CD14-positive monocyte (primary cell): Measurements from ENCODE around the gene ELP1. TPM values are rescaled to one million over a fixed set of nuclear protein-coding genes. Genes with fewer than 3 reads are reported as not detected.
"Not testable (repeated sequence)": the region's sequence is repeated elsewhere in the genome, so short reads cannot be mapped to it uniquely, and the experiment has no call there.

Experiments
- DNase-seq, 3 donors: peaks; one replicate each; pipeline ENCODE4 v3.0.0-alpha.2; 2011 to 2022
- H2AFZ ChIP-seq: 2 replicates; pipeline ENCODE4 v1.6.0; 2012; ENCODE audit warnings: mild to moderate bottlenecking, low read depth, low read length, inconsistent platforms; ENCODE audit not compliant: insufficient read depth, poor library complexity, severe bottlenecking
- H3K27ac ChIP-seq, 2 donors: 1 replicate in 1 of 2; 2 replicates in 1 of 2; pipeline ENCODE4 v1.5.1; 2012 to 2013; ENCODE audit warnings: low read length in 2 of 2, control low read depth in 1 of 2, inconsistent platforms in 1 of 2, low read depth in 1 of 2, mild to moderate bottlenecking in 1 of 2
- H3K27me3 ChIP-seq, 2 donors: one replicate each; pipeline versions ENCODE4 v1.6.0 to v1.6.1; 2011 to 2013; ENCODE audit warnings: low read length in 2 of 2; ENCODE audit not compliant: control insufficient read depth in 2 of 2, insufficient read depth in 2 of 2
- H3K36me3 ChIP-seq, 2 donors: replicated peaks in 1 of 2; 1 replicate in 1 of 2; 2 replicates in 1 of 2; pipeline versions ENCODE4 v1.5.1 to v1.6.1; 2012 to 2013; ENCODE audit warnings: low read length in 2 of 2, control low read depth in 1 of 2, inconsistent platforms in 1 of 2, mild to moderate bottlenecking in 1 of 2; ENCODE audit not compliant: insufficient read depth in 2 of 2, control insufficient read depth in 1 of 2
- H3K4me1 ChIP-seq, 2 donors: 1 replicate in 1 of 2; 2 replicates in 1 of 2; pipeline versions ENCODE4 v1.5.1 to v1.6.1; 2012 to 2013; ENCODE audit warnings: low read length in 2 of 2, control low read depth in 1 of 2, inconsistent platforms in 1 of 2, mild to moderate bottlenecking in 1 of 2, moderate library complexity in 1 of 2; ENCODE audit not compliant: insufficient read depth in 2 of 2, control insufficient read depth in 1 of 2
- H3K4me2 ChIP-seq: replicated peaks from 2 replicates; pipeline ENCODE3; 2012; ENCODE audit warnings: low read length, moderate library complexity, mild to moderate bottlenecking; ENCODE audit not compliant: poor library complexity, severe bottlenecking; ENCODE audit errors: extremely low read depth
- H3K4me3 ChIP-seq, 3 experiments: fragments of 200-600 bp in 1 of 3; sonication (generic) in 1 of 3; replicated peaks in 1 of 3; 1 replicate in 2 of 3; 2 replicates in 1 of 3; pipeline ENCODE4 v1.5.1; 2011 to 2013; ENCODE audit warnings: low read length in 3 of 3, mild to moderate bottlenecking in 3 of 3, control low read depth in 2 of 3, low read depth in 2 of 3, inconsistent platforms in 1 of 3, moderate library complexity in 1 of 3
- H3K79me2 ChIP-seq: 2 replicates; pipeline ENCODE4 v1.6.0; 2012; ENCODE audit warnings: mild to moderate bottlenecking, control low read depth, inconsistent platforms, low read length, moderate library complexity; ENCODE audit not compliant: insufficient read depth
- H3K9ac ChIP-seq: 2 replicates; pipeline ENCODE4 v1.6.0; 2017; ENCODE audit warnings: low read length, mild to moderate bottlenecking; ENCODE audit not compliant: insufficient read depth, poor library complexity, severe bottlenecking
- H3K9me3 ChIP-seq, 2 donors: replicated peaks in 1 of 2; 1 replicate in 1 of 2; 2 replicates in 1 of 2; pipeline versions ENCODE4 v1.5.1 to v1.6.1; 2012 to 2013; ENCODE audit warnings: low read length in 2 of 2, control low read depth in 1 of 2; ENCODE audit not compliant: control insufficient read depth in 1 of 2, insufficient read depth in 1 of 2
- H4K20me1 ChIP-seq: 2 replicates; pipeline ENCODE4 v1.6.0; 2012; ENCODE audit warnings: mild to moderate bottlenecking, low read length, control low read depth, moderate library complexity; ENCODE audit not compliant: insufficient read depth
- H3K27ac Mint-ChIP-seq, 7 donors: one replicate each; pipeline ENCODE4 v1.8.0; 2020; ENCODE audit warnings: mild to moderate bottlenecking in 7 of 7, mixed read lengths in 7 of 7, moderate library complexity in 6 of 7, inconsistent platforms in 2 of 7
- H3K27me3 Mint-ChIP-seq, 3 donors: one replicate each; pipeline ENCODE4 v1.8.0; 2021 to 2022; ENCODE audit warnings: low read depth in 3 of 3, mild to moderate bottlenecking in 3 of 3, mixed read lengths in 3 of 3, moderate library complexity in 3 of 3, inconsistent platforms in 1 of 3
- H3K36me3 Mint-ChIP-seq, 2 donors: one replicate each; pipeline ENCODE4 v1.8.0; 2020; ENCODE audit warnings: mixed read lengths in 2 of 2, inconsistent platforms in 1 of 2, mild to moderate bottlenecking in 1 of 2
- H3K4me1 Mint-ChIP-seq: one replicate; pipeline ENCODE4 v1.8.0; 2020; ENCODE audit warnings: mild to moderate bottlenecking, mixed read lengths
- H3K4me3 Mint-ChIP-seq, 2 donors: one replicate each; pipeline ENCODE4 v1.8.0; 2020; ENCODE audit warnings: mild to moderate bottlenecking in 2 of 2, mixed read lengths in 2 of 2, moderate library complexity in 1 of 2
- H3K9me3 Mint-ChIP-seq, 7 donors: one replicate each; pipeline ENCODE4 v1.8.0; 2020 to 2022; ENCODE audit warnings: mixed read lengths in 7 of 7, mild to moderate bottlenecking in 6 of 7, moderate library complexity in 6 of 7, inconsistent platforms in 2 of 7
- CTCF ChIP-seq: fragments of 200-600 bp; IDR thresholded peaks from one replicate; pipeline ENCODE4 v1.8.0; 2022; ENCODE audit warnings: antibody characterized with exemption, mild to moderate bottlenecking
- WGBS: methylation state at CpG from one replicate; pipeline ENCODE4 v1.1.5; 2013; ENCODE audit warnings: missing lambda C conversion rate; ENCODE audit not compliant: insufficient coverage; 5-methylcytosine and 5-hydroxymethylcytosine counted together
- intact Hi-C, 2 donors: fragments of 100-400 bp; cut with micrococcal nuclease; formaldehyde crosslinking; loops; one replicate each; pipeline versions ENCODE4 v1.15.0 to v1.15.1; 2023
- polyA plus RNA-seq, 3 donors: library from polyadenylated mRNA; depleted of rRNA in 1 of 3; unstranded in 2 of 3; stranded (reverse) in 1 of 3; fragments of 300-500 nt in 2 of 3; fragments of >200 nt in 1 of 3; fragmentation: Illumina TruSeq in 2 of 3; gene quantifications; 1 replicate in 2 of 3; 2 replicates in 1 of 3; pipeline ENCODE4 v1.2.3, GENCODE V29; 2012 to 2021

ELP1 gene
- polyA plus RNA-seq, 3 donors, result 7.9 to 12.2 (median 11.1) TPM

- Histone ChIP-seq H3K9ac (no peak overlapping the region), H3K36me3 (no peaks in the 10 kb centered on the region), H3K79me2 (no peaks in the 10 kb centered on the region), H3K4me1 (peaks cover 26 to 41% of the 10 kb centered on the region in 2 donors), H4K20me1 (no peaks in the 10 kb centered on the region), H3K27me3 (no peaks in the 10 kb centered on the region), H3K4me2 (peak overlapping the region; percentile 65), H3K9me3 (no peaks in the 10 kb centered on the region), H3K4me3 (peak overlapping the region in 2 of 3 experiments; percentile 36 to 59), H2AFZ (peak overlapping the region; percentile 43), H3K27ac (peak overlapping the region in 1 of 2 donors; percentile 28)
- Mint-ChIP-seq H3K27ac (peak overlapping the region in 6 of 7 donors; percentile 25 to 88 (median 71)), H3K4me3 (peak overlapping the region; percentile 60 to 90), H3K36me3 (no peaks in the 10 kb centered on the region), H3K27me3 (peaks cover 0 to 2% (median 1%) of the 10 kb centered on the region in 3 donors), H3K9me3 (peaks cover 0 to 1% (median 0%) of the 10 kb centered on the region in 7 donors), H3K4me1 (peaks cover 37% of the 10 kb centered on the region)
- 0% methylated on average over 7 of the region's 16 CpGs for WGBS
- intact Hi-C loops, result no loop called here
- no peak for TF ChIP-seq CTCF
- DNase-seq, result peak; percentile 22 to 39 (median 27)
Measured at GRCh38 chr9:108842610-108843295, 91.2 kb downstream of the ELP1 start.

- no CpG with 5 or more reads among the region's 5 CpGs for WGBS
- H3K4me2 ChIP-seq, result not testable (repeated sequence)
Measured at GRCh38 chr9:108839561-108839960, 94.4 kb downstream of the ELP1 start.

More at GRCh38 chr9:108839561-108839960, 94.4 kb downstream of the ELP1 start:
- H3K4me1 ChIP-seq, result peaks cover 36 to 53% of the 10 kb centered on the region in 2 donors
- H3K4me1 Mint-ChIP-seq, result peaks cover 43% of the 10 kb centered on the region
- H2AFZ ChIP-seq, H4K20me1 ChIP-seq, H3K27me3 ChIP-seq, H3K4me3 Mint-ChIP-seq, H3K9me3 ChIP-seq, H3K36me3 ChIP-seq, H3K9me3 Mint-ChIP-seq, H3K79me2 ChIP-seq, H3K27ac Mint-ChIP-seq, H3K36me3 Mint-ChIP-seq, H3K27me3 Mint-ChIP-seq, H3K9ac ChIP-seq, intact Hi-C loops, DNase-seq, H3K27ac ChIP-seq, H3K4me3 ChIP-seq: not testable (repeated sequence)
